Measurements from ENCODE around the gene RAB4B.

GRCh38 chr19:40735013-40735771, 42.9 kb upstream of the RAB4B start:
- TF ChIP-seq JUN (CRISPR knock-in tag; IDR thresholded peaks at IDR 0.05) (no peak), CTCF (IDR thresholded peaks at IDR 0.05) (no peak), E2F5 (CRISPR knock-in tag; IDR thresholded peaks at IDR 0.05) (no peak), MXD4 (CRISPR knock-in tag; IDR thresholded peaks at IDR 0.05; ENCODE audit: borderline replicate concordance) (no peak)
